HG03520 (cell line): ENCODE results near the gene ARL2BP.
"Not testable (repeated sequence)": the region's sequence is repeated elsewhere in the genome, so short reads cannot be mapped to it uniquely, and the experiment has no call there.

Source experiments
- ATAC-seq: cut with Tn5 transposase; IDR thresholded peaks from one replicate; pipeline ENCODE4 v1.9.1; 2021; ENCODE audit warnings: mild to moderate bottlenecking, moderate library complexity; ENCODE audit not compliant: unreplicated experiment

The ARL2BP gene

GRCh38 chr16:57263541-57264351, 18.7 kb downstream of the ARL2BP start:
- no peak for ATAC-seq

- ATAC-seq, result no peak
Observed at GRCh38 chr16:57264381-57264780, 19.3 kb downstream of the ARL2BP start.

GRCh38 chr16:57264950-57265371, 19.9 kb downstream of the ARL2BP start:
- no peak for ATAC-seq

- no peak for ATAC-seq
Observed at GRCh38 chr16:57265850-57266530, 20.9 kb downstream of the ARL2BP start.

GRCh38 chr16:57266531-57267260, 21.6 kb downstream of the ARL2BP start:
- ATAC-seq, result no peak

GRCh38 chr16:57267343-57267742, 22.3 kb downstream of the ARL2BP start:
- ATAC-seq, result not testable (repeated sequence)

- no peak for ATAC-seq
Observed at GRCh38 chr16:57268804-57269800, 24.0 kb downstream of the ARL2BP start.

- ATAC-seq, result no peak
Observed at GRCh38 chr16:57270221-57271062, 25.4 kb downstream of the ARL2BP start.

GRCh38 chr16:57271063-57271345, 25.9 kb downstream of the ARL2BP start:
- no peak for ATAC-seq

- no peak for ATAC-seq
Observed at GRCh38 chr16:57271867-57272495, 26.9 kb downstream of the ARL2BP start.

GRCh38 chr16:57273359-57273758, 28.3 kb downstream of the ARL2BP start:
- ATAC-seq, result no peak

GRCh38 chr16:57273826-57274225, 28.8 kb downstream of the ARL2BP start:
- ATAC-seq, result no peak

- not testable (repeated sequence) for ATAC-seq
Observed at GRCh38 chr16:57275946-57276345, 30.9 kb downstream of the ARL2BP start.

GRCh38 chr16:57276596-57276995, 31.5 kb downstream of the ARL2BP start:
- ATAC-seq, result no peak

- no peak for ATAC-seq
Observed at GRCh38 chr16:57277586-57277985, 32.5 kb downstream of the ARL2BP start.

GRCh38 chr16:57278494-57278893, 33.4 kb downstream of the ARL2BP start:
- ATAC-seq, result no peak

- no peak for ATAC-seq
Observed at GRCh38 chr16:57279780-57280638, 35.0 kb downstream of the ARL2BP start.

GRCh38 chr16:57281791-57282190, 36.7 kb downstream of the ARL2BP start:
- ATAC-seq, result no peak
